ENCODE data around the gene NOCT. TPM values are rescaled to one million over a fixed set of nuclear protein-coding genes. Genes with fewer than 3 reads are reported as not detected.

Gene NOCT
- total RNA-seq, 1 donor, result 12.3 TPM

GRCh38 chr4:139076016-139076744 lies 60.6 kb downstream of the NOCT start:
- DNase-seq (ENCODE audit: low read depth), result no peak
- TF ChIP-seq, protein P1, sequence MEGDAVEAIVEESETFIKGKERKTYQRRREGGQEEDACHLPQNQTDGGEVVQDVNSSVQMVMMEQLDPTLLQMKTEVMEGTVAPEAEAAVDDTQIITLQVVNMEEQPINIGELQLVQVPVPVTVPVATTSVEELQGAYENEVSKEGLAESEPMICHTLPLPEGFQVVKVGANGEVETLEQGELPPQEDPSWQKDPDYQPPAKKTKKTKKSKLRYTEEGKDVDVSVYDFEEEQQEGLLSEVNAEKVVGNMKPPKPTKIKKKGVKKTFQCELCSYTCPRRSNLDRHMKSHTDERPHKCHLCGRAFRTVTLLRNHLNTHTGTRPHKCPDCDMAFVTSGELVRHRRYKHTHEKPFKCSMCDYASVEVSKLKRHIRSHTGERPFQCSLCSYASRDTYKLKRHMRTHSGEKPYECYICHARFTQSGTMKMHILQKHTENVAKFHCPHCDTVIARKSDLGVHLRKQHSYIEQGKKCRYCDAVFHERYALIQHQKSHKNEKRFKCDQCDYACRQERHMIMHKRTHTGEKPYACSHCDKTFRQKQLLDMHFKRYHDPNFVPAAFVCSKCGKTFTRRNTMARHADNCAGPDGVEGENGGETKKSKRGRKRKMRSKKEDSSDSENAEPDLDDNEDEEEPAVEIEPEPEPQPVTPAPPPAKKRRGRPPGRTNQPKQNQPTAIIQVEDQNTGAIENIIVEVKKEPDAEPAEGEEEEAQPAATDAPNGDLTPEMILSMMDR (IDR thresholded peaks at IDR 0.05; ENCODE audit: insufficient read depth, low read length), result no peak

GRCh38 chr4:139077567-139078355 lies 62.2 kb downstream of the NOCT start:
- no peak for DNase-seq (ENCODE audit: low read depth)
- no peak overlapping the region for H3K4me3 ChIP-seq (ENCODE audit: low read depth, low read length)
- TF ChIP-seq, protein P1 (IDR thresholded peaks at IDR 0.05; ENCODE audit: insufficient read depth, low read length), result no peak

More at GRCh38 chr4:139076016-139076744, 60.6 kb downstream of the NOCT start:
- H3K4me3 ChIP-seq (ENCODE audit: low read depth, low read length), result no peak overlapping the region

DNA sequence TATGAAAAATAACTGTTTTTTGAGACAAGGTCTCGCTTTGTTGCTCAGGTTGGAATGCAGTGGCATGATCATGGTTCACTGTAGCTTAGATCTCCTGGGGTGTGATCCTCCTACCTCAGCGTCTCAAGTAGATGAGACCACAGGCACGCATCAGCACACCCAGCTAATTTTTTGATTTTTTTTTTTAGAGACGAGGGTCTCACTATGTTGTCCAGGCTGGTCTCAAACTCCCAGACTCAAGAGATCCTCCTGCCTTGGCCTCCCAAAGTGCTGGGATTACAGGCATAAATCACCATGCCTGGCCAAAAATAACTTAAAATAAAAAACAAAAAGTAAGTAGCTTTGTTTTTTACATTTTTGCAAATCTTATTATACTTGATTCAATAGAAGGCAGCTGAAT lies 63.3 kb downstream of the NOCT start:
- no peak overlapping the region for H3K4me3 ChIP-seq (ENCODE audit: low read depth, low read length)
- no peak for DNase-seq (ENCODE audit: low read depth)
- TF ChIP-seq, protein P1 (IDR thresholded peaks at IDR 0.05; ENCODE audit: insufficient read depth, low read length), result no peak

DNA sequence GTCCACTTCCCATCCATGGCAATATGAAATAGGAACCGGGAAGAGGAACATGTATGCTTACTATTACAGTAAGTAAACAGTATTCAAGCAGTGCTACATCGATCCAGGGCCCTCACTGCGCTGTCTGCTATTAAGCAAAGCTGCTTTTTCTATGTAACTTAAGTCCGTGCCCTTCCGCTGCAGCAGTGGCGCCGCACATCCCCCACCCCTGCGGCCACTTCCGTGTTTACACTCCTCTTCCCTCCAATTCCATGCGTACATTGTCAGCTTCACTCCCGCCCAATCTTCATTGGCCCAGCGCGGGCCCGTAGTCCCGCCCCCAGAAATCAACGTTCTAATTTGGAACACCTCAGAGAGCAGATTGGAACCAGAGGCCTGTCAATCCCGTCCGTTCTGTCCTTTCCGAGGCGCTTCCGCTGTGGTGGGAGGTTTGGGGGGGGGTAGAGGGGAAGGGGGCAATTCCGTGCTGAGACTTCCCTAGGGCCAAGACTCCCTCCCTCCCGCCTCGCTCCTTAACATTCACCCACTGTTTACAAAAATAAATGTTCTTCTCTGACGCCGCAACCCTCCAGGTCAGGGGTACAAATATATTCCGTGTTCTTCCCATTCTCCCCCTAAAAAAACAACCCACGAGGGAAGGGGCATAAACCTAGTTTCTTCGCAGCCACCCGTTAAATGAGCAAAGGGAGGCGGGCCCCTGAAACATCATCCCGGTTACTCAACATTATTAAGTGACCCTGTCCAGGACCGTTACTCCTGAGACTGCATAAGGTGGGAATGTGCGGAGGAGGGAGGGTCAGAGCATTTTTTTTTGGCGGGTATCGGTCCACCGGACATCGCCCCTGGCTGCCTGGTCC lies 67.4 kb downstream of the NOCT start:
- H3K4me3 ChIP-seq (ENCODE audit: low read depth, low read length), result peak overlapping the region; percentile 95
- TF ChIP-seq, protein P1 (IDR thresholded peaks at IDR 0.05; ENCODE audit: insufficient read depth, low read length), result no peak
- DNase-seq (ENCODE audit: low read depth), result peak; percentile 96

GRCh38 chr4:139083607-139083955 lies 68.0 kb downstream of the NOCT start:
- H3K4me3 ChIP-seq (ENCODE audit: low read depth, low read length), result peak overlapping the region; percentile 95
- TF ChIP-seq, protein P1 (IDR thresholded peaks at IDR 0.05; ENCODE audit: insufficient read depth, low read length), result peak; percentile 18
- peak; percentile 54 for DNase-seq (ENCODE audit: low read depth)

- peak; percentile 86 for DNase-seq (ENCODE audit: low read depth)
- TF ChIP-seq, protein P1 (IDR thresholded peaks at IDR 0.05; ENCODE audit: insufficient read depth, low read length), result peak; percentile 37
These were observed 68.6 kb downstream of the NOCT start for GRCh38 chr4:139083956-139084803.

More at GRCh38 chr4:139083956-139084803, 68.6 kb downstream of the NOCT start:
- peak overlapping the region; percentile 95 for H3K4me3 ChIP-seq (ENCODE audit: low read depth, low read length)
